GM10847 (cell line): ENCODE data around the gene WDR70.

Experiments
- POLR2A ChIP-seq: IDR thresholded peaks from 2 replicates; pipeline ENCODE4 v1.6.1; 2011; ENCODE audit not compliant: insufficient read length; ENCODE audit errors: extremely low read depth

WDR70 gene

DNA sequence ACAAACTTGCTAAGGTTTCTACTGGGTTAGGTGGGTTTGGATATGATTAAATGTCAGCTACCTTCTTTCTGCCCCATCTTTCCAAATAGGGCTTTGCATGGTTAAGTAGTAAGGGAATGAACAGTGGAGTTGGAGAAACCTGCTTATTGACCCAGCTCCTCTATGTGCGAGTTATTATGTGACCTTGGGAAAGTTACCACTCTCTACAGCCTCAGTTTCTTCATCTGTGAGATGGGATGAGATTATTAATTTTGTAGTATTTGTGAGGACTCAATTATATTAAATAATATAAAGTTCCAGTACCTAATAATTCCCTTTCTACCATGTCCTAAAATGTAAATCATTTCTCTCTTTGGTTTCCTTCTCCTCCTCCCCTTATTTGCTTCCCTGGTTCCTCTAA, 337.3 kb downstream of the WDR70 start:
- TF ChIP-seq POLR2A = no peak

DNA sequence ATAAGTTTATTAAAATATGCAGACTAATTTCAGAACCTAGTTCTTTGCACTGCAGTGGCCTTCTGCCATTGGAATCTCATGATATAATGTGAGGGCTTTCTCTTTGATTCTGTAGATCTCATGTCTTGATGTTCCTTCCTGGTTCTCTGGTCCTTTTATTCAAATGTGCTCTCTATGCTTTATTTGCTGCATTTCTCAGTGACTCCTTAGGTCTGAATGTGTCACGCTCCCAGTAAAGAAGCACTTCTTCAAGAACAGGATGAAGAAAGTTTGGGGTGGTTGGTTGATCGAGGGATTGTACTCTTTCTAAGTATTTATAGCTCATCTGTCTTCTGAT, 338.1 kb downstream of the WDR70 start:
- no peak for TF ChIP-seq POLR2A

DNA sequence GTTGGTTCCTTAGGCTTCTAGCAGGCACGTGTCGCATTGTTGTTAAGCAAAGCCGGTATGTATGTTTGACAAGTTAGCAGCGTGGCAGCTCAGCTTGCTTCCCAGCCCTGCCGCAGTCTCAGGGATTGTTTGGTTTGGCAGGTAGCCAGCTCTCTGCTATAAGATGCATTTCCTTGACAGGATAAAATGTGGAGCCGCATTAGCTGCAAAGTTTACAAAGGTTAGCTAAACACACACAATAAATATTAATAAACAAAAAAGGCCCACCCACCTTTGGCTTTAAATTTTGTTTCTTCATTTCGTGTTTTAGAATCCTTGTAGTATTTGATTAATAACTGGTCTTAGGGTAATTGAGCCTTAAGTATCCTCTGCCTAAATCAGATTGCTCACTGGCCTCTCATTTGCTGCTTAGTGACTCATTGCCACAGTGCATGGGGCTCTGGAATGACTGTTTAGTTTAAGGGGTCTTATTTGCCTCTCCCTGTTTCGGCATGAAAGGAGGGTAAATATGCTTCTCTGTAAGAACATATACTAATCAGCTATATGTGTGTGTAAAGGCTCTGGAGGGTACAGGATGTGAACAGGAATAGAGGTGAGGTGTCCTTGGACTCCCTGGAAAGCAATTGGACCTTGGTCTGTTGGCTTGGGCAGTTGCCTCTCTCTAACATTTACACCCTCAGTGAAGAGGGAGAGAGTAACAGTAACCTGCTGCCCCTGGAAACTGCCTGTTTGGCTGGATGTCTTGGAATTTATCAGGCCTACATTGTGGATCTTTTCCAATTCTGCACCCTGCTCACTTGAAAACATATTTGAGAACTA, 338.7 kb downstream of the WDR70 start:
- no peak for TF ChIP-seq POLR2A

DNA sequence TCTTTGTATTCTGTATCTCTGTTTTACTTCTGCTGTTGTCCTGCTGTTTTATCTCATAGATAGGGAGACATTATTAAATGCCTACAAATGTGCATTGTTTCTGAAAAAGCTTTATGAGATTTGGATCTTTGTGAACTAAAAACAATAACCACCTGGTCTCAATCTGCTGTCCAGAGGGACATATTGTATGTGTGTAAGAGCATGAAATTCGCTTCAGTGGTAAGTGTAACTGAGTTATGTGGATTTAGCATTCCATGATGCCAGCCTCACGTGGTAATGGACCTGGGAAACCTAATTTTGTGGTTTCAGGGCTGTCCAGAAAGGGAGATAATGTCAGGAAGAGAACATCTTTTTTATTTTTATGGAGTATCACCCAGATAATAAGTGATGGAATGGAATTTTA, 341.4 kb downstream of the WDR70 start:
- no peak for TF ChIP-seq POLR2A

DNA sequence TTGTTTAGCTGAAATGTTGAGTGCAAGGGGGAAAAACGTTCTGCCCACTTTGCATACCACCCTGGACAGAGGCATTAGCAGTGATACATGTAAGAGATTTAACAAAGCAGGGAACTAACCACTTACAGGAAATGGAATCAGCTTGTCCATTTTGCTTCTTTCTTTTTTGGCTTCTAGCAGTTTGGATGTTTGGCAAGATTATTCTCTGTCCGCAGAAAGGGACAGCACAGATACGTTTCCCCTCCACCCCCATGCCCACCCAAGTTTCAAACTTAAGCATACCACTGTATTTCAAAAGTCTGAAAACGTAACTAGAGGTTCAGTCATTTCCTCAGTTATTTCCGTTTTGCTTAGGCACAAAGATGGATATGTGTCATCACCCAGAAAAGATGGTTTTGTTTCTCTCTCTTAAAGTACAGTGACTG, 342.3 kb downstream of the WDR70 start:
- no peak for TF ChIP-seq POLR2A

DNA sequence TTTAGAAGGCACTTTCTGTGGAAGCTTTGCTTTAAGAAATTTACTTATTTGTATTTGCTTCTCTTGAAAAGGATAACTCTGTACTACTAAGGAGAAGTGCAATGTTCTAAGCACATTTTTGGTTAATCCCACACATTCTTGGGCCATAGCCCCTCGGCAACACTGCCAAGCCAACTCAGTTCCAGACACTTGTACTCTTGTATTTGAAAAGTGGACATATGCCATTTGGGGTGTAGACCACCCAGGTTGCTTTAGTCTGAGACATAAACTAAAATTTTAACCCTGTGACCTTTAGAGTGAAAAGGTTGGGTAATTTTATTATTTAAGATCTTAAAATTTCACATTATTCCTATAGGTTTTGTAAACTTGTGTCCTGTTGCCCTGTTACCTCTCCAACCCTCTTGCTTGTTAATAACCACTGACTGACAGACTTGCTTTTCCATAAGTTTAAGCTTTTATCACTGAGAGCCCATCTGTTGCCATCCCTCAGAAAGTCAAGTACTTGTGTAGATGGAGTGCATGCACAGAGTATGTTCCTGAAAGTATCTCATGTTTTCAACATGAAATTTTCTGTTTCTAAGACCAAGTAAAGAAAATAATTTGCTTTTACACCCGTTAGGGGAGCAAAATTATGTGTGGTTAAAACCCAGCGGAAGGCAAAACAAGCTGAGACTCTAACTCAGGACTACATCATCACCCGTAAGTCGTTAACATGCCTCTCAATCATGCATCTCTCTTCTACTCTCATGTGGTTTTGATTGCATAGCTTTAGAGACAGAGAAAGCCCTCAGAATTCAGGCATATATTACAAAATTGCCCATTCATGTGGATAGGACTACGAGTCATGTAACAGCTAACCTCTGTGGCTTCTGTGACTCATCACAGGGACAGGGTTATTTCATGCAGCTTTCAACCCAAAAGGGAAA, 343.4 kb downstream of the WDR70 start:
- no peak for TF ChIP-seq POLR2A

DNA sequence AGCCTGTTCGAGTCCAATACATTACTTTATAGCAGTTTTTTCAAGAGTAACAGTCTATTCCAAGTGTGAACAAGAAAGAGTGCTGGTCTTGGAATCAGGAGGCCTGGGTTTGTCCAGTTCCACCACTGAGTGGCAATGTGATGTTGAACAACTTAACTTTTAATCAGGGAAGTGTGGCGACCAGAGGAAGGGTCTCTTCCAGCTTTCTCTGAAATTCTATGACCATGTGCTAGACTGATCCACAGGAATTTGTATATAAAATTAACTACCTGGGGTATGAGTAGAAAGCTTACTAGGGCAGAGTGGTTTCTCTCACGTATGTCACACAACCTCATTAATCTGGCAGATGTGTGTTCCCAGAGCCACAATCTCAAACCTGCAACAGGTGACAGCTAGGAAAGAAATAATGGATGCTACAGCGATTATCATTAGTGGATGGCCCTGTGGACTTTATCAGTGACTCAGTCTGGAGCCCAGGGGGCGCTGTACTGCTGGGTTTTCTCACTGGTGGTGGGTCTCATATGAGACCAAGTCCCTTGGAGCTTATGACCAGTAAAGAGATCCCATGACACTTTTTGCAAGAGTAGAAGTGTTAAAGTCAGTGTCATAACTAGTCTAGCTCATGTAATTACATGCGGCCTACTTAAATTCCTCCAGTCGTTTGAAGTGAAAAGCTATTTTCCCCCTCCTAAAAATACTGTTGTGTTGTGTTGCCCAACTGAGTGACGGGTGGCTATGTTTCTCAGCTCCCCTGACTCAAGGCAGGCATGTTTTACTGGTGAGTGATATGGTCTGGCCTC, 344.2 kb downstream of the WDR70 start:
- no peak for TF ChIP-seq POLR2A

DNA sequence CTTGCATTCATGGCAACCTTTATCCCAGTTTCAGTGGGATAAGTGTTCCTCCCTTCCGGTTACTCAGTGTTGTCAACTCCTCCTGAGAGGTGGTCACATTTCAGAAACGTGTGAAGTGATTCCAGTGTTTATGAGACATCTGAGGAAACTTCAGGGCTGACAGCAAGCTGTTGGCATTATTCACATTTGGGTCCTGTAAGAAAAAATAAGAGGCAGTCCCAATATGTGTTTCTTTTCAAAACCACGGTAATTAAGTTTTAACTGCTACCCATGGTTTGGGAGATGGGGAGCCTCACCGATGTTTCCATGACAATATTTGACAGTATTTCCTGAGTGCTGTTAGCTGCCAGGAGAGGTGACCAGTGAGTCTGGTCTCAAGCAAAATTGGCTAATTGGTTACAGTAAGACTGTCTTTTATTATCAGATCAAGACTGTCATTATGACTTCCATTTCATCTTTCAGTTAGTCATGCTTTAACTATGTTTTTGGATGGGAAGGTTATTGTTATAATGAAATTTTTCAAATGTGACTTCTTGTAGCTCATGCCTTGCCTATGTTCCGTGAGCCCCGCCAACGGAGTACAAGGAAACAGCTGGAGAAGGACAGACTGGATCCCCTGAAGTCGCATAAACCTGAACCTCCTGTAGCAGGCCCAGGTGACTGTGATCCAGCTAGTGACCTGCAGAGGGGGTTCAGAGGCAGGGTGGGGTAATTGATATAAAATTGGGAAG, 345.4 kb downstream of the WDR70 start:
- no peak for TF ChIP-seq POLR2A

DNA sequence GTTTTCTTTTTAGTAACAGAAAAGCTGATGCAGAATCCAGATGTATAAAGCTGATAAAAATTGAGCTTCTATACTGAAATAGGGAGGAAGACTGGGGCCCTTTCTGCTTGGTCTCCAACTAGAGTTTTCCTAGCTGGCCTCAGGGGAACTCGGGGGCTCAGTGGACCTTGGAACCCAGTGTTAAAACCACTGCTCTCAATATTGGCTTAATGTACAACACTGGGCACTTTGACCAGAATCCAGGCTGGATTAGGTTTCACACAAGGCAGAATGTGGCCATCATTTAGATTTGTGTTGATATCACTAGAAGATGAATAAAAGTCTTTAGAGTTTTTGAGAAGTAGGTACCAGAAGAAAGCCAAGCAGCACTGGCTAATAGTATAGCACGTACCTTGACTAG, 346.1 kb downstream of the WDR70 start:
- no peak for TF ChIP-seq POLR2A

DNA sequence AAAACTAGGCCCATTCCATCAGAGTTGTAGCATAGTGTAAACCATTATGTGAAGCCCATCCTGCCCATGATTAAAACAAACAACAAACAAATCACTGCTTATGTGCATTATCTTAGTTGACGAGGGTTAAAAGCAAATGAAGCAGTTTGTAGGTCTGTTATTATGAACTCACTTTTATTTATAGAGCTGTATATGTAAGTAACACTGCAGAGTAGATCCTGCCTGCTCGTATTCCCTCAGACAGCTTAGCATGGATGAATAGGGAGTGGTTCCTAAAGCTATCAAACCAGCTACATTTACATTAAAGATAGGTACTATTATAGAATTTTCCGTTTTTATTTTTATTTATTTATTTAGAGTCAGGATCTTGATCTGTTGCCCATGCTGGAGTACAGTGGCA, 348.1 kb downstream of the WDR70 start:
- no peak for TF ChIP-seq POLR2A

DNA sequence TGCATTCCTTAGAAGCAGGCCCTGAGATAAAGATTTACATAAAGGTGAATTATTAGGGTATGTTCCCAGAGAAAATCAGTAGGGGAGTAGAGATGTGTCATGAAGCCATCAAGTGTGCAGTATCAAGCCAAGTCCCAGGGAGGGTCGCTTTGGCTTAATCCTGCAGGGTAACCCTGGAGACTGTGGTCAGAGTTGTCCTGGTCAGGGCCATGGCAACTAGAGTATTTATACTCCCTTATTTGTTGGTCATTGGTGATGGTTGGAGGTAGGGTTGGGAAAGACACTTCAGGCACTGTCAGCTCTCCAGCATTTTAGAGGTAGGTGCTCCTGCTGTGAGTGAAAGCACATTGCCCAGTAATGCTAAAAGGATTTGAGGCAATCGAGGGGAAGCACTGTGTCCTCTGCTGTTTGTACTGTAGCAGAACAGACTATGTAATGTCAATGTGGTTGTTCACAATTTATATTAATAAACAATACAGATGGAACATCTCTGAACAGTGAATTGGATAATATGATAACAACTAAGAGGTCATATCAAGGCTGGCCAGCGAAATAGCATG, 351.9 kb downstream of the WDR70 start:
- TF ChIP-seq POLR2A = no peak

DNA sequence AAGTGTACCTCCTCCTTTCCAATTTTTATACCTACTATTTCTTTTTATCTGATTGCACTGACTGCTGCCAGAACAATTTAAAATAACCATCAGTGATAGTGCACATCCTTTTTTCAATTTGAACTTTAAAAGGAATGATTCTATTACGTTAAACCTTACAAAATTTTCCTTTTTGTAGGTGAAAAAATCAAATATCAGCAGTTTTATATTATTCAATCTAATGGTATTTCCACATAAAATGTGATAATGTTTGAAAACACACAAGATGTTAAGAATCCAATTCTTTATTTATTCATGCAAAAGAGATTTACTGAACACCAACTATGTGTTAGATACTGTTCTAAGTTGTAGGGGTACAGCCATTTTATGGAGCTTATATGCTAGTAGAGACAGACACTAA, 355.0 kb downstream of the WDR70 start:
- TF ChIP-seq POLR2A = no peak

DNA sequence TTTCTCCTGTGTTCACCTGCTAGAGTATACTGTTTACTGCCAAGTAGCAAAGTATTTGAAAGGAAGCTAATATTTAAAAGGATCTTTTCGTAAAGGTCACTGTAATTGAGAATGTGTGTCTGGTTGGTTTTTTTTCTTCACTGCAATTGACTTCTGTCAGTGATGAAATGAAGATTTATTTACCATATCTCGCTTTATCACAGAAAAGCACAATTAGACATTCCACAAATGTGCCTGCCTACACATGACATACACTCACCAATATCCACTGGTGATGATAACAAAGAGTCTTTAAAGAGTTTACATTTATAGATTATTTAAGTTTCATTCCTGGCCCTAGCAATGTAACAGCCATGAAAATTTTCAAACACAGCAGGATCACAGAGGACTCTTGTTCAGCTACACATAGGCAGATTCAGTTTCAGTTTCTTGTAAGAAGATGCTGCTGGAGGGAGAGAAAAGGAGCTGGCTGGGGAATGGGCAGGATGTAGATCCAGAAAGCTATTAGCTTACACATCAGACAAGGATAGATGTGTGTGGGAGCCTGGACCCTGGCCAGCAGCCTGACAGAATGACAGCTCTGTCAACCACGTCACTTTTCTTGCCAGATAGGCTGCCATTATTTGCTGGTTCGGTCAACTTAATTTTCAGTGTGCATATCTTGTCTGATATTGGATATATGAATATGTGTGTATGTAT, 356.7 kb downstream of the WDR70 start:
- TF ChIP-seq POLR2A = no peak

DNA sequence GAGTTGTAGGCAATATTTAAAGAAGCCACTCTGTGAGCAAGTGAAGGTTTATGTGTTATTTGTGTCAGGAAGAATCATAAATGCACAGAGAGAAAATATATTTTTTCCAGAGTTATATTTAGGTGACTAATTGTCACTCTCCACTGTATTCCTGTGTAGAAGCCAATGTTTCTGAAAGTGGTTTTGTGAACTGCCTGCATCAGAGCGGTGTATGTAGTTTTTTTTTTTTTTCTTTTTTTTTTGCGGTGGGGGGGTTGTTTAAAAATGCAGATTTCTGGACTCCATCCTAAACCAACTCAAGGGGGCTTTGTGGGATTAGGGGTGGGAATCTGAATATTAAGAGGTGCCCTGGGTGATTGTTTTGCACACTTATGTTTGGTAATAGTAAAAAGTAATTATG, 357.3 kb downstream of the WDR70 start:
- no peak for TF ChIP-seq POLR2A
